H1 (cell line): ENCODE measurements around the gene KLK12. TPM values are rescaled to one million over a fixed set of nuclear protein-coding genes. Genes with fewer than 3 reads are reported as not detected.

Experiments
- GTF2F1 ChIP-seq: IDR thresholded peaks from 2 replicates; pipeline ENCODE4 v1.6.1; 2012; ENCODE audit warnings: low read depth, low read length, improper control_type of control experiment, borderline replicate concordance
- polyA plus RNA-seq, 7 experiments: library from polyadenylated mRNA; depleted of rRNA in 3 of 7; stranded (reverse) in 5 of 7; unstranded in 2 of 7; fragments of >200 nt in 5 of 7; fragments of 200-250 nt in 2 of 7; gene quantifications; 1 replicate in 5 of 7; 2 replicates in 1 of 7; 4 replicates in 1 of 7; pipeline versions ENCODE4 v1.2.1 to v1.2.3, GENCODE V29; 2011 to 2013; ENCODE audit warnings: missing spikeins in 2 of 7, mixed read lengths in 2 of 7
- total RNA-seq: library from RNA; stranded (reverse); fragmentation: NEBNext Ultra II Directional; extraction: Animal tissue kit (Norgen Biotek cat#: 25700); gene quantifications from 2 replicates; pipeline ENCODE4 v1.2.1, GENCODE V29; 2021

Gene KLK12
- total and polyA plus RNA-seq, 2 of the 8 experiments (the other 6 are each of a cell fraction or from before 2014, with no cell fraction given), result 0.24 TPM; not detected in 1

GRCh38 chr19:51079481-51080110 is 44.8 kb upstream of the KLK12 start (continued):
- TF ChIP-seq GTF2F1, result no peak
